GM21360 (cell line): ENCODE measurements around the gene ADGRB3.

ENCODE experiments used
- ATAC-seq: cut with Tn5 transposase; IDR thresholded peaks from one replicate; pipeline ENCODE4 v1.9.1; 2021; ENCODE audit warnings: mild to moderate bottlenecking, moderate library complexity; ENCODE audit not compliant: unreplicated experiment

ADGRB3 gene

GRCh38 chr6:68697394-68697793 is 62.3 kb downstream of the ADGRB3 start:
- ATAC-seq = no peak

GRCh38 chr6:68701159-68701558 is 66.1 kb downstream of the ADGRB3 start:
- no peak for ATAC-seq

- ATAC-seq = no peak
Observed at GRCh38 chr6:68704485-68704884, 69.4 kb downstream of the ADGRB3 start.

GRCh38 chr6:68709091-68709490 is 74.0 kb downstream of the ADGRB3 start:
- ATAC-seq = no peak

GRCh38 chr6:68709882-68710281 is 74.8 kb downstream of the ADGRB3 start:
- ATAC-seq = no peak

- ATAC-seq = no peak
Observed at GRCh38 chr6:68710496-68710895, 75.4 kb downstream of the ADGRB3 start.

GRCh38 chr6:68710916-68711315 is 75.8 kb downstream of the ADGRB3 start:
- no peak for ATAC-seq

- ATAC-seq = no peak
Observed at GRCh38 chr6:68711386-68712000, 76.4 kb downstream of the ADGRB3 start.

GRCh38 chr6:68716620-68717019 is 81.5 kb downstream of the ADGRB3 start:
- no peak for ATAC-seq

- no peak for ATAC-seq
Observed at GRCh38 chr6:68718385-68719073, 83.4 kb downstream of the ADGRB3 start.

GRCh38 chr6:68719761-68720160 is 84.7 kb downstream of the ADGRB3 start:
- no peak for ATAC-seq

GRCh38 chr6:68722891-68723527 is 87.9 kb downstream of the ADGRB3 start:
- no peak for ATAC-seq

- ATAC-seq = no peak
Observed at GRCh38 chr6:68724060-68724459, 89.0 kb downstream of the ADGRB3 start.

- ATAC-seq = no peak
Observed at GRCh38 chr6:68726337-68726736, 91.3 kb downstream of the ADGRB3 start.

- no peak for ATAC-seq
Observed at GRCh38 chr6:68726992-68727391, 91.9 kb downstream of the ADGRB3 start.

GRCh38 chr6:68727699-68728098 is 92.6 kb downstream of the ADGRB3 start:
- no peak for ATAC-seq

- no peak for ATAC-seq
Observed at GRCh38 chr6:68728159-68728979, 93.3 kb downstream of the ADGRB3 start.

- ATAC-seq = no peak
Observed at GRCh38 chr6:68729377-68729903, 94.4 kb downstream of the ADGRB3 start.

- no peak for ATAC-seq
Observed at GRCh38 chr6:68730291-68731054, 95.4 kb downstream of the ADGRB3 start.

GRCh38 chr6:68732423-68732822 is 97.3 kb downstream of the ADGRB3 start:
- ATAC-seq = no peak
